Activated CD8-positive, alpha-beta memory T cell treated with anti-CD3 and anti-CD28 coated beads, Interleukin-2, amount 50 U/mL, for 1 hour (primary cell): ENCODE data around the gene PARVG.

Source experiments
- DNase-seq: peaks from one replicate; pipeline ENCODE4 v3.0.0-alpha.2; 2020; ENCODE audit errors: extremely low read depth

Gene PARVG

GRCh38 chr22:44179989-44180705 lies 578 bp upstream of the PARVG start:
- no peak for DNase-seq

- peak; percentile 48 for DNase-seq
Measured at GRCh38 chr22:44181033-44181911, 547 bp downstream of the PARVG start.

- no peak for DNase-seq
Measured at GRCh38 chr22:44181912-44182587, 1.3 kb downstream of the PARVG start.

GRCh38 chr22:44182588-44183286 lies 2.0 kb downstream of the PARVG start:
- DNase-seq: no peak

GRCh38 chr22:44183287-44183588 lies 2.5 kb downstream of the PARVG start:
- DNase-seq: no peak

GRCh38 chr22:44184006-44184405 lies 3.3 kb downstream of the PARVG start:
- DNase-seq: no peak

GRCh38 chr22:44185237-44186120 lies 4.8 kb downstream of the PARVG start:
- DNase-seq: no peak

GRCh38 chr22:44186121-44186510 lies 5.4 kb downstream of the PARVG start:
- no peak for DNase-seq

GRCh38 chr22:44186737-44187136 lies 6.0 kb downstream of the PARVG start:
- no peak for DNase-seq

- no peak for DNase-seq
Measured at GRCh38 chr22:44187652-44188230, 7.0 kb downstream of the PARVG start.

- no peak for DNase-seq
Measured at GRCh38 chr22:44188316-44188715, 7.6 kb downstream of the PARVG start.

- no peak for DNase-seq
Measured at GRCh38 chr22:44188986-44189630, 8.4 kb downstream of the PARVG start.

GRCh38 chr22:44190381-44190976 lies 9.8 kb downstream of the PARVG start:
- no peak for DNase-seq

- DNase-seq: no peak
Measured at GRCh38 chr22:44191036-44191454, 10.3 kb downstream of the PARVG start.

GRCh38 chr22:44192098-44192815 lies 11.5 kb downstream of the PARVG start:
- no peak for DNase-seq

- DNase-seq: no peak
Measured at GRCh38 chr22:44192816-44193534, 12.2 kb downstream of the PARVG start.

GRCh38 chr22:44193535-44193891 lies 12.8 kb downstream of the PARVG start:
- DNase-seq: no peak

- DNase-seq: no peak
Measured at GRCh38 chr22:44194569-44194968, 13.8 kb downstream of the PARVG start.
